Mucosa of descending colon (tissue), 3 donors: ENCODE results near the gene CHN2. TPM values are rescaled to one million over a fixed set of nuclear protein-coding genes. Genes with fewer than 3 reads are reported as not detected.
A peak's percentile ranks its signal among the peaks of the same experiment; 100 is the strongest.

Source experiments
- ATAC-seq: fragments of 200-7000 bp; cut with Tn5 transposase; one replicate; pipeline ENCODE4 v1.9.1; 2020; ENCODE audit warnings: mild to moderate bottlenecking, moderate library complexity
- DNase-seq, 3 donors: peaks; one replicate each; pipeline ENCODE4 v3.0.0-alpha.2; 2020
- H3K36me3 ChIP-seq: fragments of 200-600 bp; one replicate; pipeline ENCODE4 v1.8.0; 2021; ENCODE audit warnings: low read depth, mild to moderate bottlenecking
- H3K4me1 ChIP-seq: fragments of 200-600 bp; one replicate; pipeline ENCODE4 v1.8.0; 2021; ENCODE audit warnings: low read depth, mild to moderate bottlenecking
- H3K4me3 ChIP-seq: fragments of 200-600 bp; one replicate; pipeline ENCODE4 v1.8.0; 2021; ENCODE audit warnings: mild to moderate bottlenecking
- H3K9me3 ChIP-seq: fragments of 200-600 bp; one replicate; pipeline ENCODE4 v1.8.0; 2021; ENCODE audit warnings: mild to moderate bottlenecking
- intact Hi-C, 2 donors: fragments of 100-400 bp; cut with DNase I in 1 of 2; cut with micrococcal nuclease in 1 of 2; formaldehyde crosslinking; loops; one replicate each; pipeline versions ENCODE4 v1.11.0 to v1.11.1; 2022; cut with DNase I, micrococcal nuclease
- total RNA-seq, 3 donors: library from RNA; stranded (reverse); fragmentation: NEBNext Ultra II Directional in 2 of 3; extraction: Animal tissue kit (Norgen Biotek cat#: 25700) in 2 of 3; gene quantifications; one replicate each; pipeline versions ENCODE4 v1.2.1 to v1.2.4, GENCODE V29; 2021 to 2023
- TF ChIP-seq, protein P1 (sequence below): fragments of 200-600 bp; IDR thresholded peaks from one replicate; pipeline ENCODE4 v1.8.0; 2022; ENCODE audit warnings: antibody characterized with exemption, mild to moderate bottlenecking
- donor health status: DM: no; HTN: no; CAD: no; lungs with moderate emphysema.
- donor health status: DM: no; HTN: no; CAD: no.
- donor health status: DM: no; HTN: yes; CAD: no.

The CHN2 gene
- total RNA-seq, 3 donors from 2014 or later: 18.7 to 41.5 (median 27.6) TPM

DNA sequence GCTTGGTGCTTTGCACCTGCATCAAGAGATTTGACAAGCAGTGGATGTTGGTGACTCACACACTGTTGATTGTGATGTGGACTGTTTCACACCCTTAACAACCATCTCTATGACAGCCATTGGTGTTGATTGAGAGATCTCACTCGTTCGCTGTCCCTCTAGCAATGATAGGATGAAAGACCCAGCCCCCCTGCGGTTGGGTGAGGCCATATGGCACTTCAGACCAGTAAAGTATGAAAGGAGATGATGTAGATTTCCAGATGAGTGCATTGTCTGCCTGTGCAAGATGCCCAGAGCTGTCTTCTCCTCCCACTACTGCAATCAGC lies 230.4 kb downstream of the CHN2 start:
- intact Hi-C loops: no loop called here
- Histone ChIP-seq H3K4me1 (peaks cover 7% of the 10 kb centered on the region), H3K36me3 (no peaks in the 10 kb centered on the region), H3K4me3 (no peak overlapping the region), H3K9me3 (no peaks in the 10 kb centered on the region)
- DNase-seq (no peak), ATAC-seq (peak; percentile 87)
- TF ChIP-seq, protein P1, sequence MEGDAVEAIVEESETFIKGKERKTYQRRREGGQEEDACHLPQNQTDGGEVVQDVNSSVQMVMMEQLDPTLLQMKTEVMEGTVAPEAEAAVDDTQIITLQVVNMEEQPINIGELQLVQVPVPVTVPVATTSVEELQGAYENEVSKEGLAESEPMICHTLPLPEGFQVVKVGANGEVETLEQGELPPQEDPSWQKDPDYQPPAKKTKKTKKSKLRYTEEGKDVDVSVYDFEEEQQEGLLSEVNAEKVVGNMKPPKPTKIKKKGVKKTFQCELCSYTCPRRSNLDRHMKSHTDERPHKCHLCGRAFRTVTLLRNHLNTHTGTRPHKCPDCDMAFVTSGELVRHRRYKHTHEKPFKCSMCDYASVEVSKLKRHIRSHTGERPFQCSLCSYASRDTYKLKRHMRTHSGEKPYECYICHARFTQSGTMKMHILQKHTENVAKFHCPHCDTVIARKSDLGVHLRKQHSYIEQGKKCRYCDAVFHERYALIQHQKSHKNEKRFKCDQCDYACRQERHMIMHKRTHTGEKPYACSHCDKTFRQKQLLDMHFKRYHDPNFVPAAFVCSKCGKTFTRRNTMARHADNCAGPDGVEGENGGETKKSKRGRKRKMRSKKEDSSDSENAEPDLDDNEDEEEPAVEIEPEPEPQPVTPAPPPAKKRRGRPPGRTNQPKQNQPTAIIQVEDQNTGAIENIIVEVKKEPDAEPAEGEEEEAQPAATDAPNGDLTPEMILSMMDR: no peak

DNA sequence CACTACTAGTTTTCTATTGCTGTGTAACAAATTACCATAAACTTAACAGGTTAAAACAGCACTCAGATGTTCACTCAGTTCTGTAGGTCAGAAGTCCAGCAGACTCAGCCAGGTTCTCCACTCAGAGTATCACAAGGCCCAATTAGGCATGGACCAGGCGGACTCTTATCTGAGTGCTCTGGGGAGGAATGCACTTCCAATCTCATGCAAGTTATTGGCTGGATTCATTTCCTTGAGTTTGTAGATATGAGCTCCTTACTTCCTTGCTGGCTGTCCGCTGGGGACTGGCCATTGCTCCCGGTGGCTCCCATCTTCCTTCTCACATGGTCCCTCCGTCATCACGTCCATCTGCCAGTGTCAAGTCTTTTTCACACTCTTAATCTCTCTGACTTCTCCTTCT lies 232.0 kb downstream of the CHN2 start:
- no peaks in the 10 kb centered on the region for H3K9me3 ChIP-seq
- H3K4me3 ChIP-seq: no peak overlapping the region
- intact Hi-C loops: no loop called here
- TF ChIP-seq, protein P1: no peak
- ATAC-seq (peak; percentile 65), DNase-seq (no peak)
- peaks cover 7% of the 10 kb centered on the region for H3K4me1 ChIP-seq
- H3K36me3 ChIP-seq: no peaks in the 10 kb centered on the region

DNA sequence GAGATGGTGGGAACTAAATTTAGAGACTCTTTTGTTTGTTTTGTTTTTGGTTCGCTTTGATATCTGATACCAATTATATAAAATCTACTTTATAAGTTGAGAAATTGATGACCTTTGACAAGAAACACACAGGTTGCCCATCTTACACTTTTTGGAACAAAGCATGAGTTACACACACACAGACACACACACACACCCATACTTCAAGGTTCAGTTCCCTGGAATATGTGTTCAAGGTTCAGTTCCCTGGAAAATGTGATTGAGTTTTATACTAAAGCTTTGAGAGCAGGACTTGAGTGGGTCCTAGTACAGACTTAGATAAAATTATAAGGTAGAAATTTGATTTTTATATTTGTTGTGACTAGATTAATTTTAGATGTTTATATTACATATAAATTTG lies 234.8 kb downstream of the CHN2 start:
- ATAC-seq: peak; percentile 46
- no peaks in the 10 kb centered on the region for H3K9me3 ChIP-seq
- peaks cover 7% of the 10 kb centered on the region for H3K4me1 ChIP-seq
- no peaks in the 10 kb centered on the region for H3K36me3 ChIP-seq
- peak in 1 of 3 donors; percentile 43 for DNase-seq
- no peak overlapping the region for H3K4me3 ChIP-seq
- TF ChIP-seq, protein P1: no peak
- intact Hi-C loops: no loop called here

DNA sequence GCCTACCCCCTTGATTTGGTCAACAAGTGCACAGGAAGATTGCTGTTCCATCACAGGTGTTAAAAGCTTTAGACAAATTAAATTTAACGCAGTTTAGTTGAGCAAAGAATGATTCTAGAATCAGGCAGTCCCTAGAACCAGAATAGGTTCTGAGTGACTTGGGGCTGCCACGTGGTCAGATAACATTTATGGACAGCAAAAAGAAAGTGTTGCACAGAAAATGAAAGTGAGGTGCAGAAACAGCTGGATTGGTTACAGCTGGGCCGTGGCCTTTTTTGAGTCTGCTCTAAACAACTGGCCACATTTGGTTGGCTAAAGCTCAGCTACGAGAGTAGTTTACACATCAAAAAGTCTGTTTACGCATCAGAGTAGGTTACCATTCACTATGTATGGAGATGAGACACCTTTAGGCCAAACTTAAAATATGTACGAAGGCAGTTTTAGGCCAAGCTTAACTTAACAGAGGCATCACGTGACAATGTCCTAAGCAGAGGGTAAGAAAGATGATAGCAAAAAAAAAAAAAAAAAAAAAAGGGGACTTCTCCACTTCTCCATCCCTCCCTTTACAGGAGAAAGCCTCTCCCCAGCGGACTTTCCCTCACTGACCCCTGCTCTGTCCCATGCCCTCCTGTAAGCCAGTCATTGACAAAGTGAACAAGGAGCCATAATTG lies 235.8 kb downstream of the CHN2 start:
- Histone ChIP-seq H3K9me3 (no peaks in the 10 kb centered on the region), H3K36me3 (no peaks in the 10 kb centered on the region), H3K4me3 (no peak overlapping the region), H3K4me1 (peaks cover 7% of the 10 kb centered on the region)
- no peak for ATAC-seq
- TF ChIP-seq, protein P1: no peak
- DNase-seq: no peak
- intact Hi-C loops: no loop called here

DNA sequence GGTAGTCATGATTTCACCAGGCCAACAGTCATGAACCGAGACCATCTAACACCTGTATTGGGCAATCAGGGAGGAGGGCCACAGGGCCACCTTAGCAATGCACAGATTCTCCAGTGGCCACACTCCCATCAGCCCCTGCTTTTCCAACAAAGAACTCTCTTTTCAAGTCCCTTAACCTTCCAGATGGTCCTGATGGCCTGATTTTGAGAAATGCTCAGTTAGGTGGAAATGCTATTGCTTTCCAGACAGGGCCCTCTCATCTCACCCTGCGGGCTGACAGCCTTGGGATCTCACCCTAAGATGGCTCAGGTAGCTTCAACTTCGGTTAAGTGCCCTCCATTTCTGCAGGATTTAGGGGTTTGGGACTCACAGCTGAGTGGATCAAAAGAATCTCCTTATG lies 237.1 kb downstream of the CHN2 start:
- no peaks in the 10 kb centered on the region for H3K9me3 ChIP-seq
- intact Hi-C loops: no loop called here
- no peaks in the 10 kb centered on the region for H3K36me3 ChIP-seq
- H3K4me3 ChIP-seq: no peak overlapping the region
- ATAC-seq: no peak
- H3K4me1 ChIP-seq: peaks cover 7% of the 10 kb centered on the region
- DNase-seq: no peak
- TF ChIP-seq, protein P1: no peak

DNA sequence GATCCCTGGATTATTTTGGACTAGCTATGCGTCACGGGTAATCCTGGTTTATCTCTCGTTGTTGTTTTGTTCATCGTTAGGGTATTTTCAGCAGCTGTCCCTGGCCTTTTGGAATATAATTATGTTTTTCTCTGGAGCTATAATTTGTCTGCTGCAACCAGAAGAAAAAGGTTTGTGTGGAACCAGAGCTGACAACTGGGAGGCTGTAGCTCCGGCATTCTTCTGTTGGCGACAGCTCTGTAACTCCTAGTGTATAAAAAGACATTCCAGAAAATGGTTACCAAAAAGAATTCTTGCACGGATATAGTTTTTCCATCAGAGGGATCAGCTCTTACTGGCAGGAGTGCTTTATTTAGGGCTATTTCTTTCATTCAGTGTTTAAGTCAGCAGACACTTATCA lies 238.1 kb downstream of the CHN2 start:
- TF ChIP-seq, protein P1: no peak
- Histone ChIP-seq H3K4me3 (no peak overlapping the region), H3K36me3 (no peaks in the 10 kb centered on the region), H3K9me3 (no peaks in the 10 kb centered on the region), H3K4me1 (peaks cover 7% of the 10 kb centered on the region)
- intact Hi-C loops: no loop called here
- no peak for DNase-seq
- ATAC-seq: no peak
